ENCODE measurements around the gene SBK3. TPM values are rescaled to one million over a fixed set of nuclear protein-coding genes. Genes with fewer than 3 reads are reported as not detected.

SBK3 gene
- total RNA-seq, 1 experiment from 2014 or later: 4.0 TPM

- TF ChIP-seq CTCF (IDR thresholded peaks at IDR 0.05): no peak
These were observed 4.4 kb upstream of the SBK3 start (continued) for GRCh38 chr19:55549500-55550320.

GRCh38 chr19:55546822-55547614 lies 1.7 kb upstream of the SBK3 start:
- Histone ChIP-seq H3K36me3 (ENCODE audit: control insufficient read depth, insufficient read depth, low read length) (no peaks in the 10 kb centered on the region), H3K27ac (ENCODE audit: low read length) (peak overlapping the region; percentile 94), H3K4me1 (ENCODE audit: control insufficient read depth, insufficient read depth, low read length) (peaks cover 56% of the 10 kb centered on the region), H3K9me3 (ENCODE audit: control insufficient read depth, insufficient read depth, low read depth, low read length) (no peaks in the 10 kb centered on the region), H3K4me3 (ENCODE audit: low read depth in 2 of 2, low read length in 2 of 2) (peak overlapping the region; percentile 6 to 43), H3K27me3 (ENCODE audit: control insufficient read depth, insufficient read depth, low read length) (no peaks in the 10 kb centered on the region)
- DNase-seq (ENCODE audit: low read depth, low spot score): peak; percentile 53
- in situ Hi-C loops (cut with HindIII; ENCODE audit: low pct_unique_long_range_greater_than_20kb, low sequenced_read_pairs): no loop called here
- TF ChIP-seq REST (IDR thresholded peaks at IDR 0.05; ENCODE audit: insufficient read depth in 1 of 2, low read depth in 2 of 2, low read length in 1 of 2) (no peak), CTCF (IDR thresholded peaks at IDR 0.05) (no peak), TCF7L2 (IDR thresholded peaks at IDR 0.05; ENCODE audit: low read depth, low read length) (no peak), POLR2AphosphoS5 (IDR thresholded peaks at IDR 0.05; ENCODE audit: low read depth, low read length) (no peak), SIN3A (IDR thresholded peaks at IDR 0.05; ENCODE audit: borderline replicate concordance, insufficient read depth, low read depth, low read length) (no peak)
- ChIA-PET POLR2A (interaction anchor here (0.7 kb wide), 1 partner anchor 90 kb away, joined by 4 read pairs; no protein-coding TSS in a partner anchor), CTCF (no interaction called here)
- BruUV-seq (replicated peaks): no TSS peak
- intact Hi-C loops (cut with micrococcal nuclease; ENCODE audit: unreplicated experiment): loop anchor here (5.0 kb wide), 1 partner anchor 35 kb away; the partner anchor contains the start of gene ZNF579
- peak; percentile 64 for ATAC-seq
